Stimulated activated CD4-positive, alpha-beta T cell treated with anti-CD3 and anti-CD28 coated beads, Interleukin-1b, Interleukin-23, amount 100 ng/mL, for 1 hour (primary cell): ENCODE measurements around the gene PTPRA.
"Not testable (repeated sequence)": the region's sequence is repeated elsewhere in the genome, so short reads cannot be mapped to it uniquely, and the experiment has no call there.

Experiments
- DNase-seq, 2 donors: peaks; one replicate each; pipeline ENCODE4 v3.0.0-alpha.2; 2020; ENCODE audit warnings: low read depth in 2 of 2

Gene PTPRA

DNA sequence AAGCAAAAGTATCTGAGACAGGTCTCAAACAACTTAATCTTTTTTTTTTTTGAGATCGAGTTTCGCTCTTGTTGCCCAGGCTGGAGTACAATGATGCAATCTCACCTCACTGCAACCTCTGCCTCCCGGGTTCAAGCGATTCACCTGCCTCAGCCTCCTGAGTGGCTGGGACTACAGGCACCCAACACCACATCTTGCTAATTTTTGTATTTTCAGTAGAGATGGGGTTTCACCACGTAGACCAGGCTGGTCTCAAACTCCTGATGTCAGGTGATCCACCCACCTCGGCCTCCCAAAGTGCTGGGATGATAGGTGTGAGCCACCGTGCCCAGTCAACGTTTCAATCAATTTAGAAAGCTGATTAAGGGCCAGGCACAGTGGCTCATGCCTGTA is 200.0 kb downstream of the PTPRA start:
- not testable (repeated sequence) for DNase-seq

DNA sequence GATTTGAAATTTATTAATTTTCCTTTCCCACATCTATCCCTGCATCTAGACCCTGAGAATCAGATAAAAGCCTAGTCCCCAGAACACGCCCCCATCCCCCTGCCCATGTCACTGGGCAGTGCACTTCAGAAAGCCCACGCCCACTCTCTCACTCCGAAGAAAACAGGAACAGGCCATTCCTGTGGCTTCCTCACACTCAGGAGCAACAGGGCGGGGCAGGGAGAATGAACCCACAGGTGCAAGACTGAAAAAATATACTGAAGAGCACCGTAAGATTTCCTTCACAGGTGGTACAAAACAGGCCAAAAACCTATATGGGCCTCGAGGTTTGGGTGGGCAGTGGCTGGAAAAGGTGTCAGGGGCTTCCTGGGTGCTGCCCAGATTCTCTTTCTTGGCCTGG is 201.5 kb downstream of the PTPRA start:
- no peak for DNase-seq

DNA sequence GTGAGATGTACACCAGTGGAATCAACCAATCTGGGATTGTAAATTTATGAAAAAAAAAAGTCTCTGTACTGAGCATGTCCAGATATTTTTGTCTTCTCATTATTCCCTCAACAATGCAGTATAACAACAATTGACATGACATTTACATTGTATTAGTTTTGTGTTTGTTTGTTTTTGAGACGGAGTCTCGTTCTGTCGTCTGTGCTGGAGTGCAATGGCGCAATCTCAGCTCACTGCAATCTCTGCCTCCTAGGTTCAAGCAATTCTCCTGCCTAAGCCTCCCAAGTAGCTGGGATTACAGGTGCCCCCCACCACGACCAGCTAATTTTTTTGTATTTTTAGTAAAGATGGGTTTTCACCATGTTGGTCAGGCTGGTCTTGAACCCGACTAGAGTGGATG is 202.0 kb downstream of the PTPRA start:
- not testable (repeated sequence) for DNase-seq

DNA sequence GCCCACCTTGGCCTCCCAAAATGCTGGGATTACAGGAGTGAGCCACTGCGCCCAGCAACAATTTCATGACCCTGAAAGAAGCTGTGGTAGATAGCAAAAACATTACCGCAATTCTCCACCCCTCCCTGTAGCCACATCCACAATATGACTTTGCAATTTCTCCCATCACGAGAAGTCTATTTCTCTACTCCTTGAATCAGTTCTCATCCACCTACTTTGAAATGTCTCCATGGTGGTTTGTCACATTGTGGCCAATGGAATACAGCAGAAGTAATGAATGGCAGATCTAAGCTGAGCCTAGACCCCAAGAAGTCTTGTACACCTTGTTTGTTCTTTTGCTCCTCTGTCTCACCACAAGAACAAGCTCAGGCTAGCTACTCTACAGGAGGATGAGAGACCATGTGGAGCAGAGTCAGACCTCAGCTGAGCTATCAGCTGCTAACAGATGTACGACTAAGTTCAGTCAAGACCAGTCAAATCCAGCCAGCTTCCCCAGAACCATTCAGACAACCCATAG is 204.4 kb downstream of the PTPRA start:
- DNase-seq = no peak

DNA sequence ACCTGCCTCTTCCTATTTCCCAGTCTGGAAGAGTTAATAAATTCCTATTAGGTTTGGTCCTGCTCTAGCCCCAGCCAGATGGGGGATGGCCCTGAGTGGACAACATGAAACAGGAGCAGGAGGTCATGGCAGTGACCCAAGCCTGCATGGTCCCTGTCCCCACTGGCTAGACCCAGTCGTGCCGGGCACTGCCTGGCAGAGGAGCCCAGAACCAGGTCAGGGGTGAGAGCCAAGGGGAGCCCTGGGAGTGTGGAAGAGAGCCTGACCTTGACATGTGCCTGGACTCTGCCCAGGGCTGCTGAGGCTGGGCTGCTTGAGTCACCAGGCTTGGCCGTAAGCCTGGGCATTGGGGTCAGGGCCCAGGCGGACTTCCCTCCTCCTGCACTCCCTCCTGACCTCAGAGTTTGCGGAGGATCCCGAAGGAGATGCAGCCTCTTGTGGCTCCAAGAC is 207.7 kb downstream of the PTPRA start:
- no peak for DNase-seq

DNA sequence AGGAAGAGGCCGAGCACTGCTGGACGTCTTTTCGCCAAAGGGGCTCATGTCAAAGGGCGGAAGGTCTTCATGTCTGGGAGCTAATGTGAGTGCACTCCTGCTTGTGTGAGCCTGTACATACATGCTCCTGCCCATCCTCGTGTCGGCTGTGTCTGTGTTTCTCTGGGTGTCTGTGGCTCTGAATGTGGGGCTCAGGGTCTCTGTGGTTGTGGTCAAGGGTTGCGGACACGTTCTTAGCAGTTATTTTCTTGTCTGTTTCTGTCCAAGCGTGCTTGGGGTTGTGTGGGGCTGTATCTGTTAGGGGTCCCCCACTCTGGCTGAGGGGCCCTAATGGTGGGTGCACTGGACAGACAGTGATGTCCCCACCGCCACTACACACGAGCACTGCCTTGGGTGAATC is 208.4 kb downstream of the PTPRA start:
- no peak for DNase-seq

DNA sequence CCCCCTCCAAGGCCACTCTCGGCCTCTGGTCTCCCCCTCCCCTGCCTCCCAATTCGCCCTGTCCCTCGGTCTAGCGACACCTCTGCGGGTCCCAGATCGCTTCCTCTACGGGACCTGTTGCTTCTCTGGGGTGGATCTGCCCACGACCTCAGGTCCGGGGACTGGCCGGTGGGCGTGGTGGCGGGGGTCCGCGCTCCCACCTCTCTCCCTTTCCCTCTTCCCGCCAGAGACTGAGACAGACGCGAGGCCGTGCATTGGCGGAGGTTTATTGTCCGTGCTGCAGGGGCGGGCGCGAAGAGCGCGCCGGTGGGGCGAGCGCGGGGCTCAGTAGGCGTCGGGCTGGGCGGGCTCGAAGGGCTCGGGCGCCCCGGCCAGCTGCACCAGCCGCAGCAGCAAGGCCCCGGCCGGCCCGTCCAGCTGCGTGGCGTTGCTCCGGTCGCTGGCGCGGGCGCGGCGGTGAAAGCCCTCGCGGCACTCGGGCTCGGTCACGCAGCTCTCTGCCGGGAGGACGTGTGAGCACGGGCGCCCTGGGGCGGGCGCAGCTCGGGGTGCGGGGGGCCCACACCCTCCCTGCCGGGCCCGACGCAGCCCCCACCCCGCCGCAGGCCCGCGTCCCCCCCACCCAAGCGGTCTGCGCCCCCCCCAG is 209.1 kb downstream of the PTPRA start:
- no peak for DNase-seq

DNA sequence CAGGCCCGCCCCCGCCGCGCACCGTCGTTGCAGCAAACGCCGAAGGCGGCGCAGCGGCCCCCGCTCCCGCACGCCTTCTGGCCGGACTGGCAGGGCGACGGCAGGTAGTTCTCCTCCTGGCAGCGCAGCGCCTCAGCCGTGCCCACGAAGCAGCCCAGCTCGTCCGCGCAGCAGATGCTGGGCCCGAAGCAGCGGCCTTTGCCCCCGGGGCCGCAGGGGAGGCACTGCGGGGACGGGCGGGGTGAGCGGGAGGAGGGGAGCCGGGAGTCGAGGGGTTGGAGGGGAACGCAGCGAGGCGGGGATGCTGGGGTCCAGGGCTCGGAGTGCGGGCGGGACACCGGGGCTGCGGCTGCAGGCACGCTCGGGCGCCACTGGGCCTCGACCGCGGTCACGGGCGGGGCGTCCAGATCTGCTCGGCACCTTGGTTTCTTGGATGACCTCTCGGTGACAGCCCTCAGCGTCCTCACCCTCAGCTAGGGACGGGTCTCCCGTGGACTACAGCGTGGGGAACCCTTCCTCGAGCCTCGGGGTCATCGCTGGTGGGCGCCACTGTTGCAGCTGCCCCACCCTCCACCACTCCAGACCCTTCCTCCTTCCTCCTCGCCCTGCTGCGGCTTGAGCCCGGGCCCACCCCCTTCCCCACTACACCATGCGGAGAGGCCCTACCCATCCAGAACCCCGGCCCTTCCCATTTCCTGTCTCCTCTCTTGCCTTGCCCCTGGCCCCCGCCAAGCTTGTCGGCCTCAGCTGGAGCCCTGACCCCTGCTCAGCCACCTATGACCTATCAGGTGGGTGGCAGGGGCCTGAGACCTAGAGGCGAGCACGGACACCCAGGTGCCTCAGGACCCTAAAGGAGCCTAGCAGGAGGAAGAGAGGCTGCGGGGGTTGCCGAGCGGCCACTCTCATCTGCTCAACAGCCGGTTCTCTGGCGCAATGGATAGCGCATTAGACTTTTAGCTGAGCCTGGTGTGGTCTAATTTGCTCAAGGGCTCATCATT is 210.0 kb downstream of the PTPRA start:
- DNase-seq = no peak

DNA sequence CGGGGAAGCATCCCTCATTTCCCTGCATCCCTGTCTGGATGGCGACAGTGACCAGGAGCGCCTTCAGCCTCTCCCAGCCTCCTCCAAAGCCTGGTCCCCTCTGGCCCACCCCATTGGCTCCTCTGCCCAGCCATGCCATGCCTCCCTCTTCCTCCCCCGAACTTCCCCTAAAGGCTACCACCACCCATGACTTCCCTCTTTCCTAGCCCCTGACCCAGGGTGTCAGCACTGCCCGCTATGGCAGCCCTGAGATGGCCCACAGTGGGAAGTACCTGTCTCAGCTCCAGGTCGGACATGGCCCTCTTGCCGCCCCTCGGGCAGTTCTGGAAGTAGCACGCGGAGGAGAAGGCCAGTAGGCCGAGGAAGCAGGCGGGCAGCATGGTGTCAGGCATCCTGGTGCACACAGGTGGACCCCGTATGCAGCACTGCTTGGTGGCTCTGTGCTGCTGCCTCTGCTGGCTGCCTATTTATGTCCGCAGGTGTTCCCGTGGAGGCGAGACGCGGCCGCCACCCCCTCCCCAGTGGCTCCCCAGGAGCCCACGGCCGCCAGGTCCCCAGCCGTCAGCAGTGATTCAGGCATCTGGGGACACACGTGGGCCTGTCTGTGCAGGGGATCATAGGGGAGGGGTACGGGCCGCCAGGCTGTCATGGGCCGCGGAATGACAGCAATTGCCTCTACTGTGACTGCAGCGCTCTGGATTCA is 211.2 kb downstream of the PTPRA start, which contains the start of gene AVP:
Gene AVP (minus strand): TSS at position 442 of the 703 bp plus-strand sequence. CDS start 50 bp downstream, at position 392.
- no peak for DNase-seq

DNA sequence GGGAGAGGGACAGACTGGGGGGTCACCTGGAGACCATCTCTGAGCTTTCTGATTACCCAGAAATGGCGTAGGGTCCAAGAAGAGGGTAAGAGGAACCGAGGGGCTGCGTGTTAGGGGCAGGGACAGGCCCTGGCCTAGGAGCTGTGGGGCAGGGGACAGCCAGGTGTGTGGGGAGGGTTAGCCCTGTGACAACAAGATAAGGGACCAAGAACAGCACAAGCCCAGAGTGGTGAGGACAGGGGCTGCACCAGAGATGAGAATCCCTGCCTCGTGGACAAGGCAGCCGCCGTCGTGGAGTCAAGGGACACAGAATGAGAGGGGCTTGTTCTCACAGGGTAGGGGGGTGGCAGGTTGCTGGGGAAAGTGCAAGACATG is 211.7 kb downstream of the PTPRA start:
- no peak for DNase-seq

DNA sequence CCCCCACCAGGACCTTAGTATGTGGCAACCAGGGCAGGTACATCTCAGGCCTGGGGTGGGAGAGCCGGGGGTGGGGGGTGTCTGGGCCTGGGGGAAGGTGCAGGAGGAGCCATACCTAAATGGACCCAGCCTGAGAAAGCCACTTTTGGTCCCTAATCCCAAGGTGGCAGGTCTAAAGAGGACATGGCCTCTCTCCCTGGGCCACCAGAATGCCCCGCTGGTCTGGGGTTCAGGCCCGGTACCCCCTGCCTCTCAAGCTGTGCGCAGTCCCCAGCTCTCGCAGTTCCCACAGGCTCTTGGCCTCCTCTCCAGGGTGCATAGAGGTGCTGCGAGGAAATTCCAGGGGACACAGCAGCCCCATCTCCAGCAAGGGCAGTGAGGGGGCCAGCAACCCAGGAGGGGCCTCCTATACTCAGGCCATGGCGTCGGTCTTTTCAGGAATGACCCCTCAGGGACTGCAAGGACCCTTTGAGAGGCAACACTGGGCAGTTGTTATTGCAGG is 212.3 kb downstream of the PTPRA start:
- no peak for DNase-seq

DNA sequence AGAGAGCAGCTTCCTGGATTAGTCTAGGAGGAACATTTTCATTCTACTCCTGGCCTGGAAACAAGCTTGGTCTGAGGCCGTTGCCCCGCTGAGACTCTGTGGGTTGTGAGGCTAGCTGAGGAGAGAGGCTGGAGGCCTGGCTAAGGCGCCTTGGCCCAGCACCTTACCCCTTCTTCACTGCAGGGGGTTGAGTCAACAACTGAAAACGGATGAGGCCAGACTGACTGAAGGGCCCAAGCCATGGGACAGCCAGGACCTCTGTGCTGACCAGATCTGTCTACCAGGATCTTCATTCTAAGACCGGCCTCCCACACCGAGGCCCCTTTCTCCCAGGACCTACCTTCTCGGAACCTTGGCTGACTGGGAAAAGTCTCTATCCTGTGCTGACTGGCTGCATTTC is 214.8 kb downstream of the PTPRA start:
- no peak for DNase-seq
